Stimulated activated CD4-positive, alpha-beta T cell treated with anti-CD3 and anti-CD28 coated beads, Interleukin-2, amount 100 ng/mL, for 48 hours (primary cell): ENCODE data around the gene PRKCE.

Source experiments
- DNase-seq, 2 donors: peaks; one replicate each; pipeline ENCODE4 v3.0.0-alpha.2; 2020

The PRKCE gene

GRCh38 chr2:45786030-45786835, 134.8 kb downstream of the PRKCE start:
- DNase-seq: no peak

- DNase-seq: no peak
These were observed 135.4 kb downstream of the PRKCE start for GRCh38 chr2:45786836-45787357.

GRCh38 chr2:45788401-45788800, 136.9 kb downstream of the PRKCE start:
- no peak for DNase-seq

GRCh38 chr2:45789317-45789716, 137.8 kb downstream of the PRKCE start:
- DNase-seq: no peak

- no peak for DNase-seq
These were observed 138.7 kb downstream of the PRKCE start for GRCh38 chr2:45789961-45790723.

- DNase-seq: no peak
These were observed 142.0 kb downstream of the PRKCE start for GRCh38 chr2:45793305-45793962.

GRCh38 chr2:45794134-45794617, 142.7 kb downstream of the PRKCE start:
- no peak for DNase-seq

- DNase-seq: no peak
These were observed 145.0 kb downstream of the PRKCE start for GRCh38 chr2:45796500-45796899.

GRCh38 chr2:45797451-45798230, 146.2 kb downstream of the PRKCE start:
- no peak for DNase-seq

GRCh38 chr2:45799679-45800381, 148.4 kb downstream of the PRKCE start:
- no peak for DNase-seq

GRCh38 chr2:45802499-45803138, 151.1 kb downstream of the PRKCE start:
- DNase-seq: no peak

- no peak for DNase-seq
These were observed 153.7 kb downstream of the PRKCE start for GRCh38 chr2:45804987-45805755.

- no peak for DNase-seq
These were observed 155.3 kb downstream of the PRKCE start for GRCh38 chr2:45806563-45807358.

GRCh38 chr2:45808294-45808800, 156.9 kb downstream of the PRKCE start:
- no peak for DNase-seq

- no peak for DNase-seq
These were observed 157.7 kb downstream of the PRKCE start for GRCh38 chr2:45809205-45809604.

- DNase-seq: no peak
These were observed 160.6 kb downstream of the PRKCE start for GRCh38 chr2:45812011-45812500.

GRCh38 chr2:45813003-45813941, 161.8 kb downstream of the PRKCE start:
- DNase-seq: no peak

- DNase-seq: no peak
These were observed 163.0 kb downstream of the PRKCE start for GRCh38 chr2:45814488-45814887.
